NCI-H82 (cell line): ENCODE measurements around the gene AGBL3.
A peak's percentile ranks its signal among the peaks of the same experiment; 100 is the strongest.
"Not testable (repeated sequence)": the region's sequence is repeated elsewhere in the genome, so short reads cannot be mapped to it uniquely, and the experiment has no call there.

Source experiments
- DNase-seq: peaks from one replicate; lab custom pipeline; 2025; lab: John Stamatoyannopoulos, UW

Gene AGBL3

DNA sequence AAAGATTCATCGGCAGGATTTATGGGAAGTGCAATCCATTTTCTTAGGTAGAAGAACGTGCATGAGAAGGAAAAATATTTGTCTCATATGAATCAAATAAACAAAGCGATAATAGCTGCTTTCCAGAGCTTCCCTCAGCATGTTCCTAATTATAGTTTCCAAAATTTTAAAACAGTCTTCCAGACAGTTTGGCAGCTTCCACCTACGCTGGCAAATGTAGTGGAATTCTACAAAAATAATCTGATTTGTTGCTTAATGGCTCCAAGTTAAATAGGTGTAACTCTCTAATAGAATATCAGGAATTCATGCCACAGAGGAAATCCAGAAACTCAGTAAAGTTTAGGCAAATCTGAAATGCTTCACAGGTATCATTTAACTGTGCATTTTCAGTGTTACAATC is 23.3 kb upstream of the AGBL3 start:
- DNase-seq: no peak

DNA sequence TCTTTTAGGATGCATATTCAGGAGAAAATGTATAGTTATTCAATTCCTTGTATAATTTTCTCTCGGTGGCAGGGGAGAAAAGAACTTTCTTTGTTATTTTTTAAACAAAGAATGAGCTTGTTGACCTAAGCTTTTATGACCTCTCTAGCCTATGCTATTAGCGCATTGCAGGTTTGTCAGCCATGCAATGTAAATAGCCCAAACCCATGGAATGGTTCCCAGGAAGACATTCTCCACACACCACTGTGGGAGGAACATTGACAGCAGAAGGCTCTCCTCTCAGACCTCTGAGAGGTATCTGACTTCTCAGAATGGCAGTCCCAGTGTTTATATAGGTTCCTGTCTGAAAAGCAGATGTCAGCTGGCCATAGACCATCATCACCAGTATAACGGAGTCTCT is 19.6 kb upstream of the AGBL3 start:
- DNase-seq: no peak

- no peak for DNase-seq
Observed at GRCh38 chr7:134968110-134968509, 18.2 kb upstream of the AGBL3 start.

DNA sequence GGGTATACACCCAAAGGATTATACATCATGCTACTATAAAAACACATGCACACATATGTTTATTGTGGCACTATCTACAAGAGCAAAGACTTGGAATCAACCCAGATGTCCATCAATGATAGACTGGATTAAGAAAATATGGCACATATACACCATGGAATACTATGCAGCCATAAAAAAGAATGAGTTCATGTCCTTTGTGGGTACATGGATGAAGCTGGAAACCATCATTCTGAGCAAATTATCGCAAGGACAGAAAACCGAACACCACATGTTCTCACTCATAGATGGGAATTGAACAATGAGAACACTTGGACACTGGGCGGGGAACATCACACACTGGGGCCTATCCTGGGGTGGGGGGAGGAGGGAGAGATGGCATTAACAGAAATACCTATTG is 4.7 kb upstream of the AGBL3 start:
- not testable (repeated sequence) for DNase-seq

DNA sequence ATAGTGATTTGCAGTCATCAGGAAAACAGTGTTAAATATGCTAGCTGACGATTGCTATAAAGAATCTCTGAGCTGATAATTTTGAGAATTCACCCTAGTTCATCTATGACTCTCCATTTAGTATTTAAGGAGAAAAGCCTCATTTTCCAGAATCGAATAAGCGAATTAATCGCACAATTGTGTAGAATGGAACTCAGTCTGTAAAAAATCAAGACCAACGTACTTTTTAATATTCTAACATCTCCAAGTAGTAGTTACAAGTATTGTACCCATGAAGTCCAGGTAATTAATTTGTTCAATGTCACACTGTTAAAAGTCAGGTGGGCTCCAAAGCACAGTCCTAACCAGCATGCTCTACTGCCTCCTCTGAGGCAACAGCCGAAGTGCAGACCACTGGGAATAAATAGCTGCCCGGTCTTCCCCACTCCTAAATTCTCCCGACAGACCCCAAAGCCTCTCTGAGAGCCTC is 380 bp upstream of the AGBL3 start:
- DNase-seq: no peak

- no peak for DNase-seq
Observed at GRCh38 chr7:134988161-134988560, 1.9 kb downstream of the AGBL3 start.

- DNase-seq: no peak
Observed at GRCh38 chr7:134991469-134992339, 5.4 kb downstream of the AGBL3 start.

DNA sequence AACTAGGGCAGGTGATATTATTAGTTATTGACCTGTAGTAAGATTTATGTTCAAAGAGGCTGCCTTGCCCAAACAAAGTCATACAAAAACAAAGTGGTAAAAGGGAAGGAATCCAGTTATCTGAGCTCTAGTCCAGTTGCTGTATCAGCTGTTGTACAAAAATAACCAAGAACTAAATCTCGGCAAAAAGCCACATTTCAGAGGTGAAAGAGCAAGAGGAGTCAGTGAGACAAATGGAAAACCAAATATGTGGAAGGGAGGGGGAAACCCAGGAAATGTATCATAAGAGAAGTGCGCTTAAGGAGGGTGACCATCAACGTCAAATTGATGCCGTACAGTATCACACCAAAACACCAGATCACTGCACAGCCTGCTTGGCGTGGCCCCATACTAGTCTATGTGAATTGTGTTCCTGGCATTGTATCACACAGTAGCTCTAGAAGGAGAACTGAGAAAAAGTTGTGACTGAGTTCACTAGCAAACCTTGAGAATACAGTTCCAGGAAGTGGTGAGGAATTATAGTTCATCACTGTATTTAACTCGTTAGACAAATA is 6.4 kb downstream of the AGBL3 start:
- no peak for DNase-seq

GRCh38 chr7:134993877-134994456 is 7.7 kb downstream of the AGBL3 start:
- DNase-seq: no peak

DNA sequence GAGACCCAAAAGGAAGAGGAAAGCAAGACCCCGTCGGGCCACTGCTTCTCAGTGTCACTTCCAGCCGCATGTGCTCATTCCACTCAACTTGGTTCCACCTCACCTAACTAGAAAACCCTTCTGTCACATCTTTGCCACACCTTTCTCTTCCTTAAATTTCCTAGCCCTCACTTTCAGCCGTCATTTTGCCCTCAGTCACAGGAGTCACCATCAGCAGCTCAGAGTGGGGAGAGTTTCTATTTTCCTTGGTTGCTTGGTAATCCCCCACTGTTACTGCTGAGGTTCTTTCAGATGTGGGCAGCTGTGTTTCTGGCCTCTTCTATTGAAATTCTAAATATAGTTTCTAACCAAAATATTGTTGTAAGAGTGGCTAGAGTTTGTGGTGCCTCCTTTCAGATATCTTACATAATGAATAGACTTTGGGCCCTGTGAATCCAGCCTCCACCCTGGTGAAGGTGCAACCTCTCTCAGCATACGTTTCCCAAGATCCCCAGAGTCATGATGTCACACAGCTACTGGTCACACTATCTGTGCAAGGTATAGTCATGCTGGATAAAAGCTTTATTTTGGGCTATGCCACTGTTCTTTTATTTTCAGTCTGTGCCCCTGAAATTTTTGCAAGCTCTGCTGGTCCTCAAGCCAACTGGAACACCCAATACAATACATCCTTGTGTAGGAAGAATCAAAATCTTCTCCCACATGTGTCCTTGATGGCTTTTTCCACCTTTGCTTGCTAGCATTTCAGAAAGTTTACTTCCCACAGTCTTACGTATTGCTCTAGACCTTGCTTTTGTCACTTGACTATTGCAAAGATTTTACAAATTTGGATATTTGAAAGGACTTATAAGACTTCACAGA is 9.2 kb downstream of the AGBL3 start:
- no peak for DNase-seq

- no peak for DNase-seq
Observed at GRCh38 chr7:134996097-134996550, 9.8 kb downstream of the AGBL3 start.

- no peak for DNase-seq
Observed at GRCh38 chr7:134997214-134997885, 11.0 kb downstream of the AGBL3 start.

DNA sequence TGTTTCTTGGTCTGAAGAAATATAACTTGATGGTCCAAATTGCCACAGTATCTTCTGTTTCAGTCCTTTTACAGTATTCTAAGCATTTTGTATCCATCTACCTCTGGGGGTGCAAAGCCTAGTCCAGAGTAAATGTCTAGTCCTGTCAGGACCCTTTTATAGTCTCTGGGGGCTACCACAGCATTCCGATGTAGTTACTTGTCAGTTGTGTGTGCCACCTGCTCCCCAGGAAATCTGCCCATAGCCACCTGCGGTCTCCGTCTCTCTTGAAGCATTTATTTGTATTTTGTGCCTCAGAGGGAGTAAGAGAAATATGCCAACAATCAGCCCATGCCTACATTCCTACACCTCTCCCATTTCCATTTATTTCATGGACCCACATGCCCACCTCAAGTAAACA is 12.8 kb downstream of the AGBL3 start:
- DNase-seq: no peak

DNA sequence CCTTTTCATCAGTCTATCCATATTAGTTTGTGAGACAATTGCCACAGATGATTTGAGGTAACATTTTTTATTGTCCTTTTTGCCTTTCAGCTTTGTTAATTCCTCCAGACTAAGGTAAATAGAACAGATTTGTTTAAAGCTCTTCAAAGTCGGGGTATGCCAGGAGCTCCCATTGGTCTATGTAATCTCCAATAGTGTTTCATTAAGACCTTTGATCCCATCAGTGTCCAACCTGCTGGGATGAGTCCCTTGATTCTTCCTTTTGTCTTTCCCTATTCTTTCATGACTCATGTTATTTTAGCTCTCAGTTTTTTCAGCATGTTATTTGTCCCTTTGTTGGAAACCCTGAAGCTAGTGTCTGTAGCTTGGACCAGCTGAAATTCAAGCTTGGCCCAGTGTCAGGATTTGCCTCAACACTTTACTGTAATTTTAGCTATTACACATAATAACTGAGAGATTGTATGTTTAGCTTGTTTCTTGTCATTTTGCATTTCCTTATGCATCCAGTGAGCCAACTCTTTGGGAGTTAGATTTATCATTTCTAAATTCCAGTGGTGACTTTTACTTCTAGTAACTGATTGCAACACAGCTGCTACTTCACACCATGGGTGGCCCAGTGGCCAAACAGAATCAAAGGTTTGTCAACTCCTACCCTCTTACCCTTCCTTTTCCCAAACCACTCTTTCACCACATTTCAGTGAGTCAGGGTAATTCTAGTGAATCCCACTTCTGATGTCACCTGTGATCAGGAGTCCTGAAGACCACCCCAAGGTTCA is 15.3 kb downstream of the AGBL3 start:
- no peak for DNase-seq

- no peak for DNase-seq
Observed at GRCh38 chr7:135012229-135012628, 25.9 kb downstream of the AGBL3 start.

DNA sequence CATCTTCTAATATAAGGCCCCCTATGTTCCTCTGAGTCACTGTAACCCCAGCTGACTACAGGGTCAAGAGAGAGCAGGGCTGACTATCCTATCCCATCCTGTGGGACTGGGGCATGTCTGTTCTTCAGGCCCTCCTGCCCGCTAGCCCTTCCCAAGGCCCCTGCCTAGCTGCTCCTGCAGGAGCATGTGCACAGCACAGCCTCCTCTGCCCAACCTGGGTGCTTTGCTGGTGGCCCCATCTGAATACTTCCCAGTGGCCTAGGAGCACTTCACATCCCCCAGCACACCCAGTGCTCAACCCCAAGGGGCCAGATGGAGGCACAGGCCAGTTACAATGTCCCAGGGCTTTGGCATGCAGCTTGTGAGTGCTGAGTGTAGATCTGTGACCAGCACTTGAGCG is 37.3 kb downstream of the AGBL3 start:
- no peak for DNase-seq

- no peak for DNase-seq
Observed at GRCh38 chr7:135035252-135035651, 48.9 kb downstream of the AGBL3 start.

GRCh38 chr7:135067017-135067416 is 80.7 kb downstream of the AGBL3 start:
- DNase-seq: not testable (repeated sequence)

DNA sequence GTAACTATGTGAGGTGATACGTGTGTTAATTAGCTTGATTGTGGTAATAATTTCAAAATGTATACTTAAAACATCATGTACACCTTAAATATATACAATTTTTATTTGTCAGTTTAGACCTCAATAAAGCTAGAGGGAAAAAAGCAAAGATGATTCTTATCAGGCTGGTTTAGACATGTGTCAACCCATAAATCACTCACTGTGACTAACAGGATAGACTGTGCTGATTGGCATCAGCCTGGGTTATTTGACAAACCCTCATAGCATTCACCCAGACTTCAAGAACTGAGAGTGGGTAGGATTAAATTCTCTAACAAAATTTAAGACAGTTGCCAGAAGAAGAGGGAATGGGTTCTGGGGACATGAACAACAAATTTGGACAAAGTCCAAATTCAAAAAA is 87.8 kb downstream of the AGBL3 start:
- DNase-seq: peak; percentile 4

- DNase-seq: no peak
Observed at GRCh38 chr7:135074531-135074930, 88.2 kb downstream of the AGBL3 start.

DNA sequence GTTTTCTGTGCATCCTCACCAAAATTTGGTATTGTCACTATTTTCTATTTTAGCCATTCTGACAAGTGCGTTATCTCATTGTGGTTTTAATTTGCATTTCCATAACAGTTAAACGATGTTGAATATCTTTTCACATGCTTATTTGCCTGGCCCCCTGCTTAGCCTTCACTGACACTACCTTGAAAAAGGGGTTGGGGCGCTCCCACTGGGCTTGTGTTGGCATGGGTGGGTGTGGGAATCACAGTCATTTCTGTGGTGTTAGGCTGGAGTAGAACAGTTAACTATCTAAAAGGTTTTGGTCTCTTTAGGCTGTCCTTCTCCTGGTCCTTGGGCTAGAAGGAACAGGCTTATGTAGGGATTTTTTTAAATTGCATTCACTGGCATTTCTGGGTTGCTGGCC is 89.4 kb downstream of the AGBL3 start:
- DNase-seq: no peak
